Fibroblast of upper back skin (primary cell): ENCODE data around the gene ZNF648.
"Not testable (repeated sequence)": the region's sequence is repeated elsewhere in the genome, so short reads cannot be mapped to it uniquely, and the experiment has no call there.

Source experiments
- DNase-seq: peaks from one replicate; pipeline ENCODE4 v3.0.0-alpha.2; 2013

The ZNF648 gene, protein sequence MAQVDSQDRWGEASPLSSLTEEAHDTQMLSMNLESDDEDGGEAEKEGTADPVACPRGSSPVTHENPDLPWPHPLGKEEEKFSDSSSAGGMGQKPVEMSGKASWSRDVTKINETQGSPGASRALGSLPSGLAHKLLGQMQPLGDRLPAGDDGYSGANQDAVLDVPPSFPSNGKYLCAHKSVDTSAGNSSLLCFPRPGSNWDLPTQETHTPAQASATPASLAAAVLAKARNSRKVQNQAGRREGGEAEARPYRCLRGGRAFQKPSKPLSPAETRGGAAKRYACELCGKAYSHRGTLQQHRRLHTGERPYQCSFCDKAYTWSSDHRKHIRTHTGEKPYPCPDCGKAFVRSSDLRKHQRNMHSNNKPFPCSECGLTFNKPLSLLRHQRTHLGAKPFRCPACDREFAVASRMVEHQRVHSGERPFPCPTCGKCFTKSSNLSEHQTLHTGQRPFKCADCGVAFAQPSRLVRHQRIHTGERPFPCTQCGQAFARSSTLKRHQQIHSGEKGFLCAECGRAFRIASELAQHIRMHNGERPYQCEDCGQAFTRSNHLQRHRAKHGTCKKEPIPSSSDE

DNA sequence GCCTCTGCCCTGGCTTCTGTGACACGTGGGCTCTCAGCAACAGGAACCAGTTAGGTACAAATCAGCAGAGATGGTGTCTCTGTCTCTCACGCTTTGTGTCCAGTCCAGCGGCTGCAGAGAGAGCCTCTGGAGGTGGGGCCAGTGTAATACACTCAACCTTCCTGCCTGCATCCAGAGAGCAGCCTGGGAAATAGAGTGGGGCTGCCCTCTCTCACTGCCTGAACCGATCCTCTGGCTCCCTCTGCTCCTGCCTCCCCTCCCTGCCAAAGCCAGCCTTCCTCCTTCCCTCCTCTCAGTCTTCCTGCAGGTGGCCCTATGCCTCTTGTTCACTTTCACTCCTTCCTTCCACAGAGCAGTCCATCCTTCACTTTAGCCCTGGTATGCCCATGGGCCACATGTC, at the start of gene ZNF648:
TSS of gene ZNF648 (minus strand) at position 119 of the 400 bp plus-strand sequence. CDS start 3,702 bp downstream, outside the sequence.
- no peak for DNase-seq

DNA sequence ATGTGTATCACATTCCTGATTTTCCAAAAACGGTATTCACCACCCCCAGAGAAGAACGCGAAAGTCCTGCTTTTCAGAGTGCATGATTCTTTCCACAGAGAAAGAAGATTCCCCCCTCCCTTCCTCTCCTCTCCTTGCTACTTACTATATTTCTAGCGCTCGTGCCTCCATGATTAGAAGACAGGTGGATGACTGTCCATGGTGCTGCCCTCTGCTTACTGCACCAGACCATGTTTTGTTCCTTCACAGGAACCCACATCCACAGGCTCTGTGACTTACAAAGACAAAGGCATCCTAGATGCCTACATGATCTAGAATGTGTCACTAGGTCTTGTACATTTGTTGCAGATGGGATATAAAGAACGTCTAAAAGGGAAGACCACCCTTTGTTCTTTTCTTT, 49.1 kb upstream of the ZNF648 start:
- DNase-seq = no peak

DNA sequence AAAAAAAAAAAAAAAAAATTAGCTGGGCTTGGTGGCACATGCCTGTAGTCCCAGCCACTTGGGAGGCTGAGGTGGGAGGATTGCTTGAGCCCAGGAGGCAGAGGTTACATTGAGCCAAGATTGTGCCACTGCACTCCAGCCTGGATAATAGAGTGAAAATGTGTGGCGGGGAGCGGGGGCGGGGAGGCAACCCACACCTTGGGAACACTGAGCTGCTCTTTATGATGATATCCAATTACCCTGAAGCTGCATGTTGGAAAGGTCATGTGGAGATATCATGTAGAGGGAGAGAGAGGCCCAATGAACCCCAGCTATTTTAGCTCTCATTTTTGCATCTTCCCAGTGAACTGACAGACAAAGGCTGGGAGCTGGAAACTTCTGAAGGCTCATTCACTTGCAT, 48.3 kb upstream of the ZNF648 start:
- no peak for DNase-seq

DNA sequence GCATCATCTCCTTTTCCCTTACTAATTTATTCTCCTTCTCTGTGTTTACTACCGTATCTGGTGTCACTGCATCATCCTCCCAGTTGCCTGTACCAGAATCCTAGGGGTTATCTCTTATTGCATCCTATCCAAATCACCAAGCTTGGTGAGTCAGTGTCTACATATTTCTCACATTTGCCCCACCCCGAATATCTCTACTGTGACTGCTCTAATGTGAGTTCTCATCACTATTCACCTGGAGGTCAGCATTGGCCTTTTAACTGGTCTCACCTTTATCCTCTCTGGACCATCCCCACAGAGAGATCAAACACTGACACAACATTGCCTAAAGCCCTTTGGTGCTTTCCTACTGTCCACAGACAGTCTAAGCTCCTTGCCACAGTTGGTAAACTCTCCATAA, 45.7 kb upstream of the ZNF648 start:
- DNase-seq = no peak

DNA sequence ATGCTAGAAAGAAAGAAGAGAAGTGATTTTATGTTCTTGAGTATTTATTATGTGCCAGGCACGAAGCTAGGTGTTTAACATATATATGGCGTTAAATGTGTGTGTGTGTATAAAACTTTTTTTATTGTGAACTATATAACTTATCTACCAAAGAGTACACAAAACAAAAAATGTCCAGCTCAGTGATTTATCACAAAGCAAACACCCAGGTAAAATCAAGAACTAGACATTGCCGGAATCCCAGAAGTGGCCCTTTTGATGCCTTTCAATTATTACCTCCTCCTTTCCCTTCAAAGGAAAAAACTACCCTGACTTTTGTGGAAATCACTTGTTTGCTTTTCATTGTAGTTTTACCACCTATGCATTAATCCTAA, 40.5 kb upstream of the ZNF648 start:
- no peak for DNase-seq

DNA sequence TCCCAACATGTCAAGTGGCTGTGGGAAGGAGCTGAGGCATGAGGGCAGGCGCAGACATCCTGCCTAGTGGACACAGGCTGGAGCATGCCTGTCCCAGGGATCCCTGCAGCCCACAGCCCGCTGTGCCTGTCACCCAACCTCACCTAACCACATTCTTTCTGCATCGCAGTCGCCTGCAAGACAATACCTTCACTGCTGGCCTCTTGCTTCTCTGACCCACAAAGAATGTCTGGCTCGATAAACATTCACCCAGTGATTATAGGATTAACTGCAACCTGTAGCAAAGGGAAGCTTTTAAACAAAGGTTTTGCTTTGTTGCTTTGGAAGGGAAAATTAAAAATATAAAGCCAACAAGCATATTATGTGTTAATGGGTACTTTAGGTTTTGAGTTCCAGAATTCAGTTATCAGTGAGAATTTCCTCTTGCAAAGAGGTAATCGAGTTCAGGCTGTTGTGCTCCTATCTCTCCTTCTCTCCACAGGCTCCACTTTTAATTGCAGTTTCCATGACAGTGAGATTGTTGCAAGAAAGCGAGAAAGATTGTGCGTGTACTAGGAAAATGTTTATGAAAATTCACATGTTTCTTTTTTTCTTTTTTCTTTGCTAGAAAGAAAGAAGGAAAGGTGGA, 40.0 kb upstream of the ZNF648 start:
- no peak for DNase-seq

DNA sequence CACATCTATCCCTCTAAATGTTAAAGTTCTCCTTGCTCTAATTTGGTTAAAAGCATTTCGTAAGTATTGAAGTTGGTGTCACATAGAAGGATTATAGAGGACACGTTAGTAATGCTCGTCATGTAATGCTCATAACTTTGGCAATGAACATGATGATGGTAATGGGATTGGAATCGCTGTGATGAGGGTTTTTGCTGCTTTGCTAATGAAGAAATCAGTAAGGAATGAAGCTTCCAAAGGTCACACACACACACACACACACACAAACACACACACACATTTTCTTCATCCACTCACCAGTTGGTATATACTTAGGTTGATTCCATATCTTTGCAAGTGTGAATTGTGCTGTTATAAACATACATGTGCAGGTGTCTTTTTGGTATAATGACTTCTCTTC, 36.8 kb upstream of the ZNF648 start:
- DNase-seq = no peak

DNA sequence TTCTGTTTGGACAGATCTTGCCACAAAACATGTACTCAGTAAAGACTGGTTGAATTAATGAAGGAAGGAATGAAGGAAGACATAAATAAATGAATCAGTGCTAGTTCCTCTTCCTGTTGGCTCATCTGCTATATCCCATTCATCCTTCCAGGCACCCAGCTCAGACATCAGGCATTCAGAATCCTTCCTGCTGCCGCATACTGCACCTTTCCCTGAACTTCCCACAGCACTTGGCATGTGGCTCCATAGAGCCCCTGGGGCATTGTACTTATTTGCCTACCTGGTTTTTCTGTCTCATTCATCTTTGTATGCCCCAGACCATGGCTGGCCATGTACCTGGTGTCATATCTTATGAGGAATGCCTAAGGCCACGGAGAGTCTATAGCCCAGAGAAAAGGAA, 34.4 kb upstream of the ZNF648 start:
- no peak for DNase-seq

DNA sequence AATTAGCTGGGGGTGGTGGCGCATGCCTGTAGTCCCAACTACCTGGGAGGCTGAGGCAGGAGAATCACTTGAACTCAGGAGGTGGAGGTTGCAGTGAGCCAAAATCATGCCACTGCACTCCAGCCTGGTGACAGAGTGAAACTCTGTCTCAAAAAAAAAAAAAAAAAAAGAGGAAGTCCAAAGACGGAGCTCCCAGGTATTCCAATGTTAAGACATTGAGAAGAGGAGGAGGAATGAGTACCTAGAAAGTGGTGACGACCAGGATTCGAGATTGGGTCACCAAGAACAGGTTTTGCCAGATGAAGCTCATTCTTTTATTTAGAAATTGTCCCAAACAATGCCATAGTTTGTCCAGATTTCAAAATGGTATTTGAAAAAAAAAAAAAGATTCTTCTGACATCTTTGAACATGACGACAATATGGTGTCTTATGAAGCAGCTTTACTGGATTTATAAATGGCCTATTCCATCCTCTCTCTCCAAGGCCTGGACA, 33.0 kb upstream of the ZNF648 start:
- not testable (repeated sequence) for DNase-seq

DNA sequence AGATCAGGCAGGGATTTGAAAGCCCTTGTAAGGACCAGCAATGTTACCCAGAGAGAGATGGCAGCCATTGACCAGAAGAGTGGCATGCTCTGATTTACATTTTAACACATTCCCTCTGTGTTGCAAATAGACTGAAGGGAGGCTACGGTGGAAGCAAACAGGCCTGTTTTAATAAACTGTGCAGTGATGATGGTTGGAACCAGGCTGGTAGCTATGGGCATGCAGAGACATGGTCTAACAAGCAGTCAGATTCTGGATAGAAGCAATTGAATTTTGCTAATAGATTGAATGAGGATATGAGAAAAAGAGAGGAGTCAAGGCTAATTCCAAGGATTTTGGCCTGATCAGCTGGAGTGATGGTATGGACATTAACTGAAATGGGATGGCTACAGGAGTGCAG, 32.3 kb upstream of the ZNF648 start:
- DNase-seq = no peak

DNA sequence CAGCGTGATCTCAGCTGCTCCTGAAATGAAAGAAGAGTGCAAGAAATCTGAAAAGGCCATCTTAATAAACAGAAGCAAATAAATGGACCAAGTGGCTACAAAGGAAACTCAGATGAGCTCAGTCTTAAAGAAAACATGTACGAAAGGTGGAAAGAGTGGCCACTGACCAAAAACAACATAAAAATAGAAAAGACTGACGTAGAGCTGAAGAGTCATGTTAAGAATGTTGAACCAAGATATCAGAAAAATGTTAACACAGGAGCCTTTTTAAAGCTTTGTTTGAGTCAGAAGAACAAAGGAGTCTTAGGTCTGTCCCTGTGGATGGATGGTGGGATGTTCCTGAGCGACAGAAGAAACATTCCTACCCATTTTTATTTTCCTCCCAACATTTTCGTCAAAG, 30.8 kb upstream of the ZNF648 start:
- DNase-seq = peak; percentile 15

DNA sequence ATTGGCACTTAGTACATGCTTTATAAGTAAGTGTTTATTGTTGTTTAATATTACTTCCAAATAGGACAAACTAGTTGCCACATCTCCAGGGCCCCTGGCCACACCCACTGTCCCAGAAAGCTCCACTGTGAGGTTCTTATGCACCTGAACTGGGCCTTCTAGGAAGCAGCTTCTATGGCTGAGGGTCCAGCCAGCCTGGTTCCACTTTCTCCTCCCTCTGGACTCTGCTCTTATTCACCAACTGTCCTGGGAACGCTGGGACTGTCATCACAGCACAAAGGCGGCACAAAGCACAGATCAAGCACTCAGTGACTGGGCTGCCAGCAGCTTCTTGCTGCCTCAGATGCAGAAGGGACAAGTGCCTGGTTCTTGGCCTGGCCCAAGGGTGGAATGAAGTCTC, 29.6 kb upstream of the ZNF648 start:
- no peak for DNase-seq

DNA sequence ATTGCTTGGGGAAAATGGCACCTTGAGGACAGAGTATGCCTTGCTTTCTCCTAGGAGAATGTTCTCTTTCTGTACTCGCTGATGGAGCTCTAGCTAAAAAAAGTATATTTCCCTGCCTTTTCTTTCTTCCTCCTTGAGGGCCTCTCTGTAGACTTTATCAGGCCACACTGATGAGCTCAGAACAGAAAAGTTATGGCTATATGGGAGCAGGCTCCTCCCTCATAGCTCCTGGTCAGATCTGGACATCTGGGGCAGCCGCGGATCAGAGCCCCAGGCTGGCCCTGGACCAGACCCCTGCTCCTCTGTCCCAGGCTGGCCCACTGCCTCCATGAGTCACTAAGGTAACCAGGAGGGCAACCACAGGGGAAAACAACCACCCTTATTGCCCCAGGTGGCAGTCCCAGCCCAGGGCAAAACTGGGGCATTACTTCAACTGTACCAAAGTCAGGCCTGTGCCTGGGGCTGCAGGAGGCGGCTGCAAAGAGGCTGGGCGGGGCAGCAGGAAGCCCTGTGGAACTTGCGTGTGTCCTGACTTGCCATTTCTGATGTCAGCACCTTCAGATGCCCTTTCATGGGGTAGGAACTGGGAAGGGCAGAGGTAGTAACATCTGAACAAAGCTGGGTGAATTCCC, 26.3 kb upstream of the ZNF648 start:
- no peak for DNase-seq

DNA sequence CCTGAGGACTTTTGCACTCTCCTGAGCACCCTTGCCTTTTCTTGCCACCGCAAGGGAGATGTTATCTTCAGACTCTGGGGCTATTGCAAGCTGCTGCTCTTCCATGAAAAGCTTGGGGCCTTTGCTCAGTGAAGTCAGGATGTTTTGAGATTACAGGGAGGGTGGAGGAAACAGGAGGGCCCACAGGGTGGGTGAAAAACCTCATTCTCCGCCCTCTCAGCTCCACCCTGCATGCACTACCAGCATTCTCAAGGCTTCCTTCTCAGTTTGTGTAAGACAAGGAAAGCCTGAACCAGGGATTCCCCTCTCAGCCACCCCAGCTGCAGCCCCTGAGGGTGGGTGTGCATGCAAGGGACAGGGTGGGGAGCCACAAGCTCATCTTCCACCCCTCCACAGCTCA, 25.8 kb upstream of the ZNF648 start:
- DNase-seq = no peak

DNA sequence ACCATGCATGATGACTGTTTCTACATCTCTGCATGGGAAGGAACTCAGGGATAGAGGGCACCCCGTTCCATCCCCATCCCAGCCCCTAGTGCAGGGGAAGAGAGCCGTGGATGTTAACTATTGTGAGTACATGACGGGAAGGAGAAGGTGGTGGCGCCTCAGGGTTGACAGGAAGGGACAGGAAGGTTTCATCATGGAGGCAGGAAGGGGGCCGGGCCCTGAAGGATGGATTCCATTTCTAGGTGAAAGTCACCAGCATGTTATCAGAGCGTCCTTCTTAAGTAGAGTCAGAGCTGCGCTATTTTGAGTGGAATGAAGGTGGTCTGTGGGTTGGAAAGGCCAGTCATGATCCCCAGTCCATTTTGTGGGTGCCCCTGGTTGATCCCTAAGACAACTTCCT, 25.1 kb upstream of the ZNF648 start:
- DNase-seq = no peak

DNA sequence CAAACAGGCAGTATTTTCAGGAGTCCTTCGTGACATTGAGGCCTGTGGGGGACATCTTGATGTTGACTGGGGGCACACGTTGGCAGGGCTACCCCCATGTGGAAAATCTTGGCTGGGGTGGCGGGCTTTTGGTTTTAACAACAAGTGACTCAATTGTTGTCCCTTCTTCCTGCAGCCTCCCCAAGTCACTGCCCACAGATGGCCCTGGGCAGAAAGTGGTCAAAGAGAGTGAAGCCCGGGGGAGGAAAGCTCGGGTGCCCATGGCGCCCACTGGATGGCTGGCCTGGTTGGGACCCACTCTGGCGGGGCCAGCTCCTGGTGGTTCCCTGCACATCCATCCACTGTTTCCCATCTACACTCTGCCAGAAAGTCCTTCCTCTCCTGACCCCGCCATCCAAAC, 24.6 kb upstream of the ZNF648 start:
- no peak for DNase-seq

DNA sequence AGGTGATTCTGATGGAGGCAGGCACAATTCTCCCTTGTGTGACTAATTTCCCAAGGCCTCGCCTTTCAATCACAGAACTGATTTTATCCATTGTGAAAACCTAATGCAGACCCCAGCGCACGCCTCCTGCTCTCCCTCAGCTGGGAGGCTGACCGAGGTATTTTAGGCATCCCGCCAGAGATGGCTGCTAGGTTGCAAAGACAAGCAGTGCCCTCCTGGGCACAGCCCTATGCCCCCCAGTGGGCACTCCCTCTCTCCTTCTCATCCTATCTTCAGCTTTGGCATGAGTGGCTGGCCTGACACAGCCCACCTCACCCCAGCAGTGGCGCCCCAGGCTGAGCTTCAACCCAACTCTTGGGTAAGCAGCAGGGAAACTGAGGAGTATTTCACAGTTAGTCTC, 24.2 kb upstream of the ZNF648 start:
- DNase-seq = no peak

DNA sequence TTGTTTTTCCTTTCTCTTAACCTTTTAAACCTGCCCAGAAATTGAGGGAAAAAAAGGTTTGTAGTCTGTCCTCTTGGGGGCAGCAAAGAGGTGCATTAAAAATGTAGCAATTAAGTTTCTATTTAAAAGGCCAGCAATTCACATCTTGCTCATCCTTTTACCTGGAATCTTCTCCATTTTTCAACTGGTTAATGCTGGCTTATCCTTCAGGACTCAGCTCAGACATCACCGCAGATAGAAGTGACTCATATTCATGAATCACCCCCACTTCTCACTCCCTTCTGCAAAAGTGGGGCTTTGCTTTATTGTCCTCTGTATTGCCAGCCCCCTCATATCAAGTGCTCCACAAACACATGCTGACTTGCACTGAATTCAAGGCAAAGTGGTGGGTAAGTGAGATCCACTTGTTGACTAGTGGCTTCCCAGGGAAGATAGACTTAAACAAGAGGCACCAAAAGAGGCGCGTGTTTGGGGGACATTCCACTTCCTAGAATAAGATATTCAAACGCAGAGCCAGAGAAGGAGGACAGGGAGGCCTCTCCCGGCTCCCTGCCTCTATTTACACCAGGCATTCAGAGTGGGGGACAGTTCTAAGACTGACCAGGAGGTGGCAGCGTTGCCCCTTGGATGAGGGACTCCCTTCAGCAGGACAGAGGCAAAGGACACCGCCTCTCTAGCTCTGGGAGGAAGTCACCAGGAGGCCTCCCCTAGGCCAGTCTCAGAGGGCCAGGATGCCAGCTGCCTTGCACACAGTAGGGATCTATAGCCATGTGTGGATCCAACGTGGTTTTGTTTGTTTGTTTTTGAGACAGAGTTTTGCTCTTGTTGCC, 23.2 kb upstream of the ZNF648 start:
- peak; percentile 73 for DNase-seq

DNA sequence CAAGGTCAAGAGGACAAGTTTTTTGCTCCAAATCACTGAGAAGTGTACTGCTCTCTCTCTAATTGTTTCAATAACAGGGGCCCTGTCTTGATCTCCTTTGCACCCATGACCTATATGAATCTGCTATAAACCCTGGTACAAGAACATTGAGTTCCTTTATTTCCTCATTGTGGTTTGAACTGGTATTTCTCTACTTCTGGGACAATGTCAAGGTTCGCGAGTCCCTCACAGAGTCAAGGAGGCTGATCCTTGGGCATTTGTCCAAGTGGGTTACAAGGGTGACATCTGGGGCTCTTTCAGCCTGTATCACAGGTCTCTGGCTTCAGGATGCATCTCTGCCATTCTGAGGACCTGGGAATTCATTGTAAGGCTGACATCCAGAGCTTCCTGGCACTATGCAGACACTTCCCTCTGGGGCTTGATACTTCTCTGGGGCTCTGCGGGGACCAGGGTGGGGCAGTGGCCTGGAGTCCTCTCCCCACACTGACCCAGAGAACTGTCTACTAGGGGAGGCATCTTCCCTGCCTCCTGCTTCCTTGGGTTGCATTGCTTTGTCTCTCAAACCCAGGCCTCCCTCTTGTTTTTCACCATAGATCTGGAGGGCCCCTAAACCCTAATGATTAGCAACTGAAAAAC, 22.5 kb upstream of the ZNF648 start:
- DNase-seq = no peak

DNA sequence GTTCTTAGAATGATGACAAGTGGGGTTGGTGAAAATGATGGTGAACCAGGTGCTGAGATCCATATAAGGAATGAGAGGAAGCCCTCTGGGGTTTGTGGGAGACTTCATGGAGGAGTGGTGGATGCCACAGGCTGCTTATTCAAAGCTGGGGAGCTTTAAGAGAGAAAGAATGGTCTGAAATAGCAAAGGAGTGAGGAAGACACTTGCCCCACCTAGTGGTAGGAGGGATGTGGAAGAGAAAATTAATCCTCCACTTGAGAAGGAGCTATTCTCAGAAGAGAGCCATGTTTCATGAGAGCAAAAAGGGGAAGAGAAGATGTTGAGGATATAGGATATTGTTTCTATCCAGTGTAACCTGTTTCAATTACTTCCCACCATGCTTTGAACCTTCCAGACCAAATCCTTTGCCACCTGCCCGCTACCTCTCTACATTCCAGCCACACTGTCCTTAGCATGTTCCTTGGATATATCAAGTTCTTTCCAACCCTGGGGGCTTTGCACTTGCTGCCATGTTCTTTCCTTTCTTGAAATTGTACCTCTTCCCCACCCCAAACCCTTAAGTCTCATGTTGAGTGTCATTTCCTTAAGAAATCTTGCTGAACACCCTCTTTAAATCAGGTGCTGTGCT, 19.6 kb upstream of the ZNF648 start:
- peak; percentile 19 for DNase-seq

DNA sequence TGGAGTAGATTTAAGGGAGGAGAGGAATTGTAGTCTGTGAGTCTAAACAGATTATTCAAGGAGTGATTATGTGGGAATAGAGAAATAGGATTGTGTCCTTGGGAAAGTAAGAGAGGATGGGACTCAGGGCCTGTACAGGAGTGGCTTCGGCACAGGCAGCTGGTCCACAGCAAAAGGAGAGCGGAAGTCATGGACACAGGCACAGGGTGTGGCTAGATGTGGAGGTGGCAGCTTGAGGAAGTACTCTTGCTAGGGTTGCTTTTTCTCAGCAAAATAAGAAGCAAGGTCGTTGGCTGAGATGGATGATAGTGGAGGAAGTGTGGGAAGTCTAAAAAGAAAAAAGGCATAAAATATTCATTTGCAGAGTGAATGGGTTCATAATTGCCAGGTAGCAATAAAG, 18.5 kb upstream of the ZNF648 start:
- no peak for DNase-seq

DNA sequence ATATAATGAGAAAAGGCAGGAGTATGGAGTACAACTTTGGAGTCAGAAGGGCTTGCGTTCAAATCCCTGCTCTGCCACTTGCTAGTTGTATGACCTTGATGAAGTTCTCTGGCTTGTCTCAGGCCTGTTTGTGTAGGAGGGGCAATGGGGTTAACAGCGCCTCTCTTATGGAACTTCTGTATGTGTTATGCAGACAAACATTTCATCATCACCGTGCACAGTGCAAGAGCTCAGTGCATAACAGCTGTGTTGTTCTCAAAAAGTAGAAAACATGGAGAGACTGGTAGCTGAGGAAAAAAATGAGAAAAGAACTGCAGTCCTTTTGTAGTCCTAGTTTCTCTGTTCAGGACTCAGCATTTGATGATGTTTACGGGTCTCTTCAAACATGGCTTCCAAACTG, 10.4 kb upstream of the ZNF648 start:
- no peak for DNase-seq
